GM19452 (cell line): ENCODE results near the gene PTGDR2.
"Not testable (repeated sequence)": the region's sequence is repeated elsewhere in the genome, so short reads cannot be mapped to it uniquely, and the experiment has no call there.

Experiments
- ATAC-seq: cut with Tn5 transposase; IDR thresholded peaks from one replicate; pipeline ENCODE4 v1.9.1; 2021; ENCODE audit not compliant: unreplicated experiment

Gene PTGDR2

GRCh38 chr11:60842668-60843600, 12.8 kb downstream of the PTGDR2 start:
- no peak for ATAC-seq

- peak; percentile 75 for ATAC-seq
Observed at GRCh38 chr11:60841797-60842667, 13.7 kb downstream of the PTGDR2 start, which contains the start of gene CCDC86. TSS of gene CCDC86 (plus strand) at chr11:60842113. CDS start at chr11:60842125, 12 bp downstream.

DNA sequence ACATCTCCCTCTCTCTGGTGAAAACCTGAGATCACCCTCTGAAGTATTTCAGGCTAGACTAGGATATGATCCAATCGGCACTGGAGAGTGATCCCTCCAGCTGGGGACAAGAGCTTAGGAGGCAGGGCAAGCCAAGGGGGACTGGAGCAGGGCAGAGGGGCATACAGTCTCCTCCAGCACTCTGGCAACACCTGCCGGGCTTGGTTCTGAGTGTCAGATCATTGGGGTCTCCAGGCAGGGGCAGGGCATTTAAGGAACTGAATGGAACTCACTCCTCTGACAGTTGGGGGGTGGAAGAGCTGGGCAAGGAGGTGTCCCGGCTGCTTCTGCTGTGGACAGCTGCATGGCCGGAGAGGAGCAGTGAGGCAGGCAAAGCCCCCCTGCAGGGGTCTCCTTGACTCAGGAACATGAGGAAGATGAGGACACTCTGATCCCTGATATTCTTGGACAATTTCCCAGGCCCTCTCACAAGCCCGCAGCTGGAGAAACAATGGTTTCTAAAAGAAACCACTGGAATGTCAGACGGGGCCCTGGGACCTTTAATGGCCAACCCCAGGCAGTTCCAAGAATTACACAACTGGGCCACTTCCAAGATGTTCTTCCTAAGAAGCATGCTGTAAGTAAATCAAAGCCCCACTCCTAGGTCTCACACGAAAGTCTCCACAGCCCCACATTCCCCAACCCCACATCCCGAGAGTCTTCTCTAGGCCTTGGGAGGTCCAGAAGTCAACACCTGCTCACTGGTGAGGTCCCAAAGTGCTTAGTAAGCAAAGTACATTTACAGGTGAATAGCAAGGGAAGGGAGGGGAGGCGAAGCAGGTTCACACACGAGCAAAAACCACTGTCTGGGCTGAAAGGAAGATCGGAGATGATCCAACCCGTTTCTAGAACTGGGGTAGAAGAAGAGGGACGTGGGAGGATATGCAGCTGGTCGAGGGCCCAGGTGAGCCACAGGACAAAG, 15.0 kb downstream of the PTGDR2 start:
- no peak for ATAC-seq

- no peak for ATAC-seq
Observed at GRCh38 chr11:60838132-60838531, 17.6 kb downstream of the PTGDR2 start.

GRCh38 chr11:60836866-60837515, 18.8 kb downstream of the PTGDR2 start:
- no peak for ATAC-seq

DNA sequence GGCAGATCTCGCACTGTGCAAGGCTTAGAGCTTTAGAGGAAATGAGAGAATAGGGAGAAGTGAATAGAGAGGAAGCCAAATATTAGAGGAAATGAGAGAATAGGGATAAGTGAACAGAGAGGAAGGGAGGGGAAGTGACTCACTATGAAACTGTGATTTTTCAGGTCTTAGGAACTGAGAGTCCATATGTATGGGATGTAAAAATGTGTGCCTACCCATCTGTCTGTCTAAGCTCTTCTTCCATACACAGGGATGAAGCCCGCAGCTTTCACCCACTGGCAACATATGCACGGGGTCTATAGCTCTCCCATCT, 20.3 kb downstream of the PTGDR2 start:
- no peak for ATAC-seq

GRCh38 chr11:60834742-60835533, 20.8 kb downstream of the PTGDR2 start:
- no peak for ATAC-seq

DNA sequence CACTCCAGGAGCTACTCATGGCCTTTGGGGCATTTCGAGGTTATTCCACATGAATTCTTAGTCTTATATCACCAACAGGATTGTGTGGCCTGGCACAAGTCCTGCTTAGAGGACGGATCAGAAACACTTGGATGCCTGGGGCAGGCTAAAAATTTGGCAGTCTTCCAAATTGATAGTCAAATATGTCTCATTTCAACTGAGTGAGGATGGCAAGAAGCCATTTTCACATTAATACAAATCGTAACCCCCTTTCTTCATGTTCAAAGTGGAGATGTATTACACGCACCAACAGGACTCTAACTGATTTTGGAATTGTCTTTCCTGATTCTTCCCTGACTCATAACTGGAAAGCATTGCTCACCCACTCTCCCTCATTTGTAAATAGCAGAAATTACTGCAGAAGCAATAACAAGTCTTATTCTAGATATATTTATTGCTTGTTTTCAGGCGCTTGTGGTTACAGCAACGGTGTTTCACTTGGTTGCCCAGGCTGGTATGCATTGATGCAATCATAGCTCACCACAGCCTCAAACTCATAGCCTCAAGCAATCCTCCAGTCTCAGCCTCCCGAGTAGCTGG, 24.2 kb downstream of the PTGDR2 start:
- ATAC-seq = no peak

GRCh38 chr11:60831143-60831500, 24.6 kb downstream of the PTGDR2 start:
- ATAC-seq = peak; percentile 64

GRCh38 chr11:60830478-60831142, 25.1 kb downstream of the PTGDR2 start:
- peak; percentile 16 for ATAC-seq

DNA sequence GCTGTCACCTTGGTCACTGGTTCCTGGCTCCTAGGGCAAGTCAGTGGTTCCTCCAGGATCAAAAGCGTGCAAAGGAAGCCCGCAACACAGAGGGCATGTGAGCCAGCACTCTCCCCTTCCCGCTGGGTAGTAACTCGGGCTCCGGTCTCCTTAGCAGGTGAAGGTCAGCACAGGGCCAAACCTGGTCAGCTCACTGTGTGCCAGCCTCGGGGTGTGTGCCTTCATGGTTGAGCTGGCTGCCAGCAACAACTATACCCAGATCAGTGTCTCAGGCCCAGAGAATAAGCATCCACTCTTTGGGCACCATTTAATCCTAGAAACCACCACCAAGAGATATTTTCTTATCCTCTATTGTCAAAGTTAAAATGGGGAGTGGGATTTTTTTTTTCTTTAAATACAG, 30.0 kb downstream of the PTGDR2 start:
- no peak for ATAC-seq

DNA sequence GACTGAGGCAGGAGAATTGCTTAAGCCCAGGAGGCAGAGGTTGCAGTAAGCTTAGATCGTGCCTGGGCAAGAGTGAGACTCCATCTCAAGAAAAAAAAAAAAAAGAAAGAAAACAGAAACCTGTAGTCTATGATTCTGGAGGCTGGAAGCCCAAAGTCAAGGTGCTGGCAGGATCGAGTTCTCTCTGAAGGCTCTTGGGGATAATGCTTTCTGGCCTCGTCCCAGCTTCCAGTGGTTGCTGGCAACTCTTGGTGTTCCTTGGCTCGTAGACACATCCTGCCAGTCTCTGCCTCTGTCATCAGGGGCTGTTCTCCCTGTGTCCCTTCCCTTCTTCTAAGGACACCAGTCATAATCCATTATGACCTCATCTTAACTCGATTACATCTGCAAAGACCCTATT, 30.6 kb downstream of the PTGDR2 start:
- no peak for ATAC-seq

GRCh38 chr11:60823745-60824306, 31.9 kb downstream of the PTGDR2 start:
- not testable (repeated sequence) for ATAC-seq

GRCh38 chr11:60821827-60822599, 33.7 kb downstream of the PTGDR2 start:
- no peak for ATAC-seq

GRCh38 chr11:60818057-60818456, 37.7 kb downstream of the PTGDR2 start:
- ATAC-seq = no peak

GRCh38 chr11:60816590-60817157, 39.1 kb downstream of the PTGDR2 start:
- no peak for ATAC-seq

- no peak for ATAC-seq
Observed at GRCh38 chr11:60814112-60814511, 41.6 kb downstream of the PTGDR2 start.
